Stimulated activated naive CD4-positive, alpha-beta T cell (primary cell): ENCODE data around the gene NDUFAF2.
"Not testable (repeated sequence)": the region's sequence is repeated elsewhere in the genome, so short reads cannot be mapped to it uniquely, and the experiment has no call there.

Source experiments
- DNase-seq, 6 experiments: peaks; one replicate each; lab custom pipeline; 2025; lab: John Stamatoyannopoulos, UW

Gene NDUFAF2

DNA sequence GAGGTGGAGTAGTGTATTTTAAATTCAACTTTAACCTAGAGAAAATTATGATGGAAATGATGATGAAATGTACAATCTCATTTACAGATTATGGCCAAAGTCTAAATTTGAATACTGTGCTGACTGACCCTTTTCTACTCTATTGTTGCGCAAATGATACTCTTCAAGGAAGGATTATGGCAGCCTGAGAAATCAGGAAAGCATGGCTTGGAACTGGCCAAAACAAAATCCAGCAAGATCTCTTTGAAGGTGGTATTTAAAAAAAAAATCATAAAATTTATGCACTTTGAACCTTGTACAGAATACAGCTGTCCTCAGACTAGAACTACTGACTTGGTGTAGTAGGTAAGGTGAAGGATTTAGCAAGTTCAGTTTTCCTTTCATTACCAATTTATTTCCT is 105.3 kb downstream of the NDUFAF2 start:
- DNase-seq, result no peak

DNA sequence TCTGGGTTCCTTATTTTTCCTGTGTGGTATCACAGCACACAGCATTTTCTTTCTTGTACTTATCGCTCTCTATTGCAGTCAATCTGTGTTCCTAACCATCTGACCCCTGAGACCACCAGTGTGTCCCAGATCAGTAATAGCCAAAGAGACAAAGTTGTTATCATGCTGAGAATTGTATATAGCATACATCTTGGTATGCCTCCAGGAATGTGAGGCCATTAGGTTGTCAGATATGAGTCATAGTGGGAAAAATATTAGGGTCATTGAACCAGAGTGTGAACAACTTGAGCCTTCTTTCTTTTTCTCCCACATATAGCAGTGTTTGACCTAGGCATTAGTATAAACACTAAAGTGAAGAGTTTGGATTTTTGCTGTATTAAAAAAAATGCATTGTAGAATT is 106.3 kb downstream of the NDUFAF2 start:
- DNase-seq, result no peak

DNA sequence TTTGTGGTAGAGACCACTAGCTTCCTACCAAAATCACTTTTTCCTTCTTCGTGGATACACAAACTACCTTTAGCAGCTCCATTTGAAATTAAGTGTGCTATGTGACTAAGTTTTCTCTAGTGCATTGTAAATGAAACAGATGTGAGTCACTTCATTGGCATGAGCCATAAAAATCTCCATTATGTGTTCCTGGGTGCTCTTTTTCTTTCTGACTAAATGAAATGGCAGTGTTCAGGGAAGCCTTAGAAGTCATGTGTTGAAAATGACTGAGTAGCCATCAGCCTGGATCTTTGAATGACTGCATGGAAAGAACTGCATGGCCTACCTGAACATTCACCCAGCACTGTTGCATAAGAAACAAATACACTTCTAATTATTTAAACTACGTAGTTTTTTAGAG is 107.9 kb downstream of the NDUFAF2 start:
- no peak for DNase-seq

DNA sequence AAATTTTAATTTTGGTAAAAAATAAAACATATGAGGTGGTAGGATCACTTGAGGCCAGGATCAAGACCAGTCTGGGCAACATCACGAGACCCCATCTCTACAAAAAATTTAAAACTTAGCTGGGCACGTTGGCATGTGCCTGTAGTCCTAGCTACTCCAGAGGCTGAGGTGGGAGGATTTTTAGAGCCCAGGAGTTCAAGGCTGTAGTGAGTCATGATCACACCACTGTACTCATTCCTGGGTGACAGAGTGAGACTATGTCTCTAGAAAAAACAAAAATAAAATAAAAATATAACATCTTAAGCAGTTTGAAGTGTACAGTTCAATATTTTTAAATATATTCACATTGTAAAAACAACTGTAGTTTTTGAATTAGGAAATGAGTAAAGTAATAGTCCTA is 108.9 kb downstream of the NDUFAF2 start:
- DNase-seq, result no peak

DNA sequence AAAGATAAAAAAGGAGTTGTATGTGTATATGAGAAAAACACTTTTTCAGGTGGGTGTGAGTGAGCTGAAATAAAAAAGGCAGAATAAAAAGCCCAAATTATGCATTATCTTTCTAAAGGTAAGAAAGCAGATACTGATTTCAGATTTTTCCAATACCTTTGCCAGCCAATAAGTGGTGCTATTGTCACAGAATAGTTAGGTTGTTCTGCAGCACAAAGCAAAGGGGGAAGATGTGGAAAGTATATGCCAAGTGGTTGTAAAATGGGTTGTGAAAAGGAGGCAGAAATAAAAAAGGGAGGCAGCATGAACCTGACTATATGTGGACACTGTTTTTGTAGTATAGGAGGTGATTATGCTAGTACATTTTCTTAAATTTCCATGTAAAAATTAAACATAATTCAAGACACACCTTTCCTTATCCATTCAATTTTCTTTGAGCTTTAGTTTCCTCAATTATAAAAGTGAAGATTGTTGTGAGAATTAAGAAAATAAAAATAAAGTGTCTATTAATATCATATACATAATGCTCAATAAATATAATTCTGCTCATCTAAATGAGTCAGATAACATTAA is 110.5 kb downstream of the NDUFAF2 start:
- DNase-seq, result peak in 2 of 6 experiments; percentile 10 to 16

DNA sequence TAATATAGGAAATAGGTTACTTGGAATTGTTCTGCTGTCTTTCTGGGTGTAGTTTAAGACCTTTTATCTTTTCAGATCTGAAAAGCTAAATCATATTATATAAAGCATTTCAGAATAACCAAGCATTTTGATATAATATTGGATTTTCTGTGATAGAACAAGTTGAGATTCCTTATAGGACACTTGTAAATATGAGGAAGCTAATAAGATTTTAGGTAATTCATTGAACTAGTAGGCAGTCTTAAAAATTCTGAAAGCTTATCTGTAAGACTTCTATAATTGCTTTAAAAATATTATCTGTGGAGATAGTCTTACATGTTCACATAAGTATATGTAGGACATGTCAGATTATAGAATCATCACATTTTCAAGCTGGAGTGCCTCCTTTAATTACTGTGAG is 114.5 kb downstream of the NDUFAF2 start:
- DNase-seq, result no peak

DNA sequence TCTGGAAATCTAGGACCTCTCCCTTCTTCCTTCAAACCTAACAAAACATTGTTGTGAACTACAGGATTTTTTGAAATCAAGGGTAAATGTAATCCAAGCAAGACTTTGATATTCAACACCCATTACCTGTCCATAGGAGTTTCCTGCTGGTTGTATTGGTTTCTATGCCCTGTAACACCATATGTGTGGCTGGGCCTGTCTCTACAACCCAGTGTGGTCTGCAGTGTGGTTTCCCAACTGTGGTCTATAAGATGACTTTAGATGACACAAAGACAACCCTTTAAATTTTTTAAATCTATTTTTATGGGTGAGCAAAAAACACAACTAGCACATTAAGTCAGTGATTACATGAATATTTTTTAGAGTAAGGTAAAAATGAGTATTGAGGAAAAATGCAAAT is 124.1 kb downstream of the NDUFAF2 start:
- DNase-seq, result no peak

DNA sequence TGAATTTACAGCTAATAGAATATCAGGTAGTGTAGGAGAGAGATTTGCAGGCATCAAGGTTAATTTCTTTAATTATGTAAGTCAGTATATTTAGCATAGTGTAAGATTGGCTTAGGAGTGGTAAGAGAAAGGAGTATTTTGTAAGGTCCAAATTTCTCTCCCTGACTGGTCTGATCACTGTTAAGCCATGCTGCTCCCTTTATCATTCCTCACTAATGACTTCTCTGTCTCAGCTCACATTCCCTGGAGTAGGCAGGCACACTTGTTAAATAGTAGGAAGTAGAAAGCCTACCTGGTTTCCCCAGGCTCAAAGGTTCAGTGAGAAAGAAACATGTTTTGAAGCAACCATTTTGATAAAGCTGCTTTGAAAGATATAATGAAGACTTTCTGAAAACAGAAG is 126.5 kb downstream of the NDUFAF2 start:
- DNase-seq, result no peak

DNA sequence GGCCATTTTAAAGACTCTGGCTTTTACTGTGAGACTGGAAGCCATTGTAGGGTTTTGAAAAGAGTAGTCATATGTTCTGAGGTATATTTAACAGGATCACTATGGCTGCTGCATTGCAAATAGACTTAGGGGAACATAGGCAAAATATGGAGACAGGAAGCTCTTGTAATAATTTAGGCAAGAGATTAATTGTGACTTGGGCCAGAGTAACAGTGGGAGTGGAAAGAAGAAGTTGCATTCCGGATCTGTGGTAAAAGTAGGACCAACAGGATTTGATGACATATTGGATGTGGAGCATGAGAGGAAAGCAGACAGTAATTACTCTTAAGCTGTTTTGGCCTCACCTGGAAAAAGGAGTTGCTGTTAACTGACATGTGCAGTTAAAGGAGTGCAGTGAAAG is 131.6 kb downstream of the NDUFAF2 start:
- no peak for DNase-seq

DNA sequence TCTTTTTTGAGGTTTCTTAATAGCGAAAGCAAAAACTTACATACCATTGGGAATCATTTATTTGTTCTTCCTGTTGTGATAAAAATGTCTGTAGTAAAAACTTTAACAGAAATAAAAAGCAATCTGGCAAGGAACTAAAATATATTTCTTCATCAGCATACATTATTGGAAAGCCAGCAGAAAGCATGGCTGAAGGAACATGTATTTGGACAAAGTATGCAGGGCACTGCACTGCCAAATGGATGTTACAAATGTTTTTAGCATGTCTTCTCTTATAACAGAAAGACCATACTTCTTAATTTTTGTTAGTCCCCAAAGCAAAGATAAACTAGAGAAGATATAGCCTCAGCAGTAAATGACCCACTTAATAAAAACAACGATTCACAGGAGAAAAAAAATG is 136.7 kb downstream of the NDUFAF2 start:
- no peak for DNase-seq

DNA sequence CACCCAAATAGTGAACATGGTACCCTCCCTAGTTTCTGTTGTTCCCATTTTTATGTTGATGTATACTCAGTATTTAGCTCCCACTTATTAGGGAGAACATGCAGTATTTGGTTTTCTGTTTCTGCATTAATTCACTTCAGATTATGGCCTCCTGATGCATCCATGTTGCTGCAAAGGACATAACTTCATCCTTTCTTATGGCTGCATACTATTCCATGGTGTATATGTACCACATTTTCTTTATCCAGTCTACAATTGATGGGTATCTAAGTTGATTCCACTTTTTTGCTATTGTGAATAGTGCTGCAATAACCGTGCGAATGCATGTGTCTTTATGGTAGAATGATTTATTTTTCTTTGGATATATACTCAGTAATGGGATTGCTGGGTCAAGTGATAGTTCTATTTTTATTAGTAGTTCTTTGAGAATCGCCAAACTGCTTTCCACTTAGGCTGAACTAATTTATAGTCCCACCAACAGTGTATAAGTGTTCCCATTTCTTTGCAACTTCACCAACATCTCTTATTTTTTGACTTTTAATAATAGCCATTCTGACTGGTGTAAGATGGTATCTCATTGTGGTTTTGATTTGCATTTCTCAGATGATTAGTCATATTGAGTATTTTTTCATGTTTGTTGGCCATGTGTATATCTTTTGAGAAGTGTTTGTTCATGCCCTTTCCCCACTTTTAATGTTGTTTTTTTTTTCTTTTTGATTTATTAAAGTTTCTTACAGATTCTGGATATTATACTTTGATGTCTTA is 137.7 kb downstream of the NDUFAF2 start:
- no peak for DNase-seq

DNA sequence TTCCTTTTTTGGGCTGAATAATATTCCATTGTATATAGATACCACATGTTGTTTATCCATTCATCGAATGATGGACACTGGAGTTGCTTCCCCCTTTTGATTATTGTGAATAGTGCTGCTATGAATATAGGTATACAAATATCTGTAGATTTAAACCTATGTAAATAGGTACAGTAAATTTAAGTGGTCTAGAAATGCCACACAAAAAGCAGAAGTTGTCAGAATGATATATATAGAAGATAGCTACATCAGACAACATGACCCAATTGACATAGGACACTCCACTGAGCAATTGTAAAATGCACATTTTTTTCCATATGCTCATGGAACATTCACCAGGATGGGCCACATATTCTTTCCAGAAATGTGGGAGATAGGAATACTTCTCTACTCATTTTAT is 139.7 kb downstream of the NDUFAF2 start:
- no peak for DNase-seq

DNA sequence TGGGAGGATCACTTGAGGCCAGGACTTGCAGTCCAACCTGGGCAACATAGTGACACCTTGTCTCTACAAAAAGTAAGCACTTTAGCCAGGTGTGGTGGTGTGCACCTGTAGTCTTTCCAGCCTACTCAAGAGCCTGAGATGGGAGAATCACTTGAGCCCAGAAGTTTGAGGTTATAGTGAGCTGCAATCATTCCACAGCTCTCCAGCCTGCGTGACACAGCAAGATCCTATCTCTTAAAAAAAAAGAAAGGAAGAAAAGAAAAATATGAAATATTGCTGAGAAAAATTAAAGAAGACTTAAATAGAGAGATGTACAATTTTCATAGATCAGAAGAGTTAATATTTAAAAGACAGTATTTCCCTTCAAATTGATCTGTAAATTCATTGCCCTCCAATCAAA is 140.9 kb downstream of the NDUFAF2 start:
- DNase-seq, result no peak

DNA sequence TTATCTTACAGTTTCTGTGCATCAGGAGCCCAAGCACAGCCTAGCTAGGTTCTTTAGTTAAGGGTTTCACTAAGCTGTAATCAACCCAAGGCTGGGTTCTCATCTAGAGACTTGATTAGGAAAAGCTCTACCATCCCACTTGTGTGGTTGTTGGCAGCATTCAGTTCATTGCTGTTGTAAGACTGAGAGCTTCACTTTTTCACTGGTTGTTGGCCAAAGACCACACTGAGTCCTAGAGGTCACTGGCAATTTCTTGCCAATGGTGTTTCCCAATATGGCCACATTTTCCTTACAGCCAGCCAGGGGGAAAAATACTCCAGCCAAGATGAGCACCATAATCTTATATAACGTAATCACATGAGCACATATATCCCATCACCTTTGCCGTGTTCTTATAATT is 142.9 kb downstream of the NDUFAF2 start:
- no peak for DNase-seq

DNA sequence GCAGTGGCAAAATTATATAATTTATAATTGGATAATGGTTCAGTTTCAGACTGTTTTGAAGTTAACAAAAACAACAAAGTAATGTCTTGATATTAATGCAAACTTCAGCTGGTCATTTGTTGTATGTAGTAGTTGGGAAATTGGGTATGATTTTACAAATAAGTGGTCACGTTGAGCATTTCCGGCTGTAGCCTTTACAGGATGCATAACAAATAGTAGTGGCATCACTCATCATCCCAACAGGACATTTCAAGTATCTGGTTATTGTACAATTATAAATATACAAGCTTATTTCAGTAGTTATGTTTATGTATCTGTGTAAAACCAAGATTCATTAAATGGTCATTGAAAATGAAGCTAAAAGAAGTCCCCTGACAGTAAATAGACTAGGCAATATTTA is 144.3 kb downstream of the NDUFAF2 start:
- DNase-seq, result no peak

DNA sequence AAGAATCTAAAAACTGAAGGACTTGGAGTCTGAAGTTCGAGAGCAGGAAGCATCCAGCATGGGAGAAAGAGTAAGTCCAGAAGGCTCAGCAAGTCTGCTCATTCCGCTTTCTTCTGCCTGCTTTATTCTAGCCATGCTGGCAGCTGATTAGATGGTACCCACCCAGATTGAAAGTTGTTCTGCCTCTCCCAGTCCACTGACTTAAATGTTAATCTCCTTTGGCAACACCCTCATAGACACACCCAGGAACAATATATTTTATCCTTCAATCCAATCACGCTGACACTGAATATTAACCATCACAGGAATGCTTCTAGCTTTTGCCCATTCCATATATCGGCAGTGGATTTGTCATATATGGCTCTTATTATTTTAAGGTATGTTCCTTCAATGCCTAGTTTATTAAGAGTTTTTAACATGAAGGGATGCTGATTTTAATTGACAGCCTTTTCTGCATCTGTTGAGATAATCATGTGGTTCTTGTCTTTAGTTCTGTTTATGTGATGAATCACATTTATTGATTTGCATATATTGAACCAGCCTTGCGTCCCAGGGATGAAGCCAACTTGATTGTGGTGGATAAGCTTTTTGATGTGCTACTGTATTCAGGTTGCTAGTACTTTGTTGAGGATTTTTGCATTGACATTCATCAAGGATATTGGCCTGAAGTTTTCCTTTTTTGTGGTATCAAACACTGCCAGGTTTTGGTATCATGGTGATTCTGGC is 148.2 kb downstream of the NDUFAF2 start:
- not testable (repeated sequence) for DNase-seq

DNA sequence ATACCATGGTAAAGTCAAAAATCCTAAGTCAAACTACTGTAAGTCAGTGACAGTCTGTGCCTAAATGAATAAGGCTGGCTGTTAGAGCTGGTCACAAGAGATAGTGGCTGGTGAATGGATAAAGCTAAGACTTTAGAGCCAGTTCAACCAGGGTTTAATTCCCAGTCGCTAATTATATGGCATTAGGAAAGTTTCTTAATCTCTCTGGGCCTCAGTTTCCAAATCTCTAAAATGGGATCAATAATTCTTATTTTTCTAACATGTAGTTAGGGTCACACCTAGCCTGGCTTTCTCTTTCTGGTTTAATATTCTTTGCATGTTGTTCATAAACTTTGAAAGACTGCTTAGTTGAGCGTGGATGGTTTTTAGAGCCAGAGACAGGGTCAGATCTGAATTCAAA is 152.5 kb downstream of the NDUFAF2 start:
- no peak for DNase-seq

DNA sequence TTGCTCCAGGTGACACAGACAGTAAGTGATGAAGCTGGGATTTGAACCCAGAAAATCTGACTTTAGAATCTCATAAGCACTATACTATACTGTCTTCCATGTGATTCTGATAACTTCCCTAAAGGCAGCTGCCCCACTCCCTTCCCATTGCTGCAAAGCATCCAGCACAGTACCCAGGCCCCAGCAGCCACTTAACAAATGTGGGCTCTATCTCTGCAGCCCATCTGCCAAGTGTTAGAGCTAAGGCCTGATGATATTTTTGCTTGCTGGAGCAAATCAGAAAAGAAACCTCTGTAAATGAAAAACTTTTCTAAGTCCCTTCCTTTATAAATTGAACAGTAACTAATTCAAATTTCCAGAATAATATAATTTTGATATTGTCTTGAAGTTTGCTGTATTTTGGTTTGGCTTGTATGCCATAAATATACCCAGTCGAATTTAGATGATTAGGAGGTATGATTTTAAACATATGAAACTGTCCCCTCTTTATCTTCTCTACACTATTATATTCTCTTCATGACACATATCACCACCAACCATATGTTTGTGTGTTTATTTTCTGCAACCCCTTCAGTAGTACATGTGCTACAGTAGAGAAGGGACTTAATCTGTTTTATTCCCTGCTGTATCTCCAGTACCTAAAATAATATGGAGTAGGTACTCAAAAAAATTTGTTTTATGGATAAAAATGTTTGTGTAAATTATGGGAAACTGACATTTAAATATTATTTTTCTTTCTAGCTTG is 153.4 kb downstream of the NDUFAF2 start:
- DNase-seq, result no peak

DNA sequence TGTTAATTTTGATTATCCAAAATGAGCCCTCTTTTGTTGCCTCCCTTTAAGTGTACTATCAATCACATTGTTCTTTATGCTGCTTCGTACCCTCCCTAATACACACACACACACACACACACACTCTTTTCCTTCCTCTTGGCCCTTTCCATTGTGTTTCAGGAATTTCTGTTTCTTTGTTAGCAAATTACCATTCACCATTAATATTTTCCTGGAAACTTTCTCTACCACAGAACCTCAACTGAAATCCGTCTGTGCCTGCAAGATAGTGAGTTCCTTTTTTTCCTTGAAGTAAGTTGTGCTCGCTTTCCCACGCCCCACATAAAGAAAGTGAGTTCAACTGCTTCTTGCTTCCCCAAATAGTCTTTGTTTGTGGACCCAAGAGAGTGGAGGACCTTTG is 155.4 kb downstream of the NDUFAF2 start:
- no peak for DNase-seq

DNA sequence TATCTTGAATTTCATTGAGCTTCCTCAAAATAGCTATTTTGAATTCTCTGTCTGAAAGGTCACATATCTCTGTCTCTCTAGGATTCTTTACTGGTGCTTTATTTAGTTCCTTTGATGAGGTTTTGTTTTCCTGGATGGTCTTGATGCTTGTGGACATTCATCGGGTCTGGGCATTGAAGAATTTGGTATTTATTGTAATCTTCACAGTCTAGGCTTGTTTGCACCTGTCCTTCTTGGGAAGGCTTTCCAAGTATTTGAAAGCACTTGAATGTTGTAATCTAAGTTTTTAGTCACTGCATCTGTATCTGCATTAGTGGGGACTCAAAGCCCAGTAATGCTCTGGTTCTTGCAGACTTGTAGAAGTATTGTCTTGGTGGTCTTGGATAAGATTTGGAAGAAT is 169.4 kb downstream of the NDUFAF2 start:
- no peak for DNase-seq

DNA sequence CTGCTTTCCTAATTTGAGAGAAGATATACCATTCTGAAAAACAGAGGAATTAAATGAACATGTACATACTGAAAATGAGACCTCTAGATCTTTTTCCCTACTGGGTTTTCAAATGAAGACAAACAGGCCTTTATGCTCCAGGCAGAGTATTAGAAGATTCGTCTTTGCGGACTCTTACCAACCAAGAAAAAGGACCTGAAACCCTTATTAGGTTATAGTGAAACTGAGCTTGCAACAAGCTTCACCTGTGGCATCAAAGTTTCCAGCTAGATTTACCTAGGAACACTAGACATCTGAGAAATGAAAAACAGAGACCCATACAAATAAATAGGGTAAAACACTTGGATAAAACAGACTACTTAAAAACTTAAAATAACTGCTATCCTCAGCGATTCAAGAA is 171.0 kb downstream of the NDUFAF2 start:
- DNase-seq, result no peak

DNA sequence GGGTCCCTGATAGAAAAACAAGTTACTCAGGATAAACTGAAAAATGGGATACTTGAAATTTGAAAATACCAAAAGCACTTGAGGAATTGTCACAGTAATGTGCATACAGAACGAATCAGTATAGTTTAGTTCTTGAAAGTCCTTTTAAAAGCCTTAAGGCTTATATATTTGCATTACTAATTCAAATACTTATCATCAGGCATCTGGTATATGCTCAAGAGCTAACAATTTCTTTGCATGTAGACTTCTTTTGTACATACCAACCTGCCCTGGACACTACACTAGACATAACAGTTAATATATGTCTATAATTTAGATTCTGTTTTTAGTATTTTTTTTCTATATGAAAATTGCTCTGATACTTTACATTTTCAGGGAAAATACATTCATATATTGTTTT is 174.1 kb downstream of the NDUFAF2 start:
- no peak for DNase-seq

DNA sequence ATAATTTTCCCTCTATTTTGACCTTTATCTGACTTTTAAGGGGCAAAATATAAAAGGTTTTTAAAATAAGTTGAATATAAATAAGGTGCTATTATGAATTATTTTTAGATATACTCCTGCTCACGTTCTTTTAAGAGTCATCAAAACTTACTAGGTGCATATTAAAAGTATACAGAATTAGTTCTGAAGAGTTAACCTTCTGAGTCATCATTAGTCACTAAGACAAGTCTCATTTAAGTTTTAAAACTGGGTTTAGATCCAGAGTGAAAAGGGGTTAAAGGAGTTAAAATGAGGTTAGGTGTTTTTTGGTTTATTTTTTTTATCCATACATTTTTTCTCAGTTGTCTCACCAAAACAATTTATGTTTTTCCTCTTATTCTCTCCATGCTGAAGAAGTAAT is 175.5 kb downstream of the NDUFAF2 start:
- DNase-seq, result no peak
